Gastroesophageal sphincter (tissue), 3 donors: Measurements from ENCODE around the gene TSPAN4.

Experiments
- POLR2A ChIP-seq, 2 donors: fragments of 450-650 bp; IDR thresholded peaks; one replicate each; pipeline ENCODE4 v1.6.1; 2017; ENCODE audit warnings: antibody characterized with exemption in 2 of 2, mild to moderate bottlenecking in 2 of 2, moderate library complexity in 1 of 2
- POLR2AphosphoS5 ChIP-seq: sonication (generic); formaldehyde crosslinking; IDR thresholded peaks from one replicate; pipeline ENCODE4 v1.6.1; 2017; ENCODE audit warnings: antibody characterized with exemption
- TF ChIP-seq, protein P1 (sequence below), 4 experiments: fragments of 200-600 bp in 2 of 4; fragments of 450-650 bp in 2 of 4; sonication (generic) in 1 of 4; IDR thresholded peaks; one replicate each; pipeline ENCODE4 v1.5.1; 2017 to 2019; ENCODE audit warnings: antibody characterized with exemption in 4 of 4, mild to moderate bottlenecking in 2 of 4, moderate library complexity in 2 of 4

GRCh38 chr11:829847-830294 lies 12.8 kb upstream of the TSPAN4 start:
- no peak for TF ChIP-seq POLR2A (IDR thresholded peaks at IDR 0.05)
- TF ChIP-seq, protein P1, sequence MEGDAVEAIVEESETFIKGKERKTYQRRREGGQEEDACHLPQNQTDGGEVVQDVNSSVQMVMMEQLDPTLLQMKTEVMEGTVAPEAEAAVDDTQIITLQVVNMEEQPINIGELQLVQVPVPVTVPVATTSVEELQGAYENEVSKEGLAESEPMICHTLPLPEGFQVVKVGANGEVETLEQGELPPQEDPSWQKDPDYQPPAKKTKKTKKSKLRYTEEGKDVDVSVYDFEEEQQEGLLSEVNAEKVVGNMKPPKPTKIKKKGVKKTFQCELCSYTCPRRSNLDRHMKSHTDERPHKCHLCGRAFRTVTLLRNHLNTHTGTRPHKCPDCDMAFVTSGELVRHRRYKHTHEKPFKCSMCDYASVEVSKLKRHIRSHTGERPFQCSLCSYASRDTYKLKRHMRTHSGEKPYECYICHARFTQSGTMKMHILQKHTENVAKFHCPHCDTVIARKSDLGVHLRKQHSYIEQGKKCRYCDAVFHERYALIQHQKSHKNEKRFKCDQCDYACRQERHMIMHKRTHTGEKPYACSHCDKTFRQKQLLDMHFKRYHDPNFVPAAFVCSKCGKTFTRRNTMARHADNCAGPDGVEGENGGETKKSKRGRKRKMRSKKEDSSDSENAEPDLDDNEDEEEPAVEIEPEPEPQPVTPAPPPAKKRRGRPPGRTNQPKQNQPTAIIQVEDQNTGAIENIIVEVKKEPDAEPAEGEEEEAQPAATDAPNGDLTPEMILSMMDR (IDR thresholded peaks at IDR 0.05), result no peak
- no peak for TF ChIP-seq POLR2AphosphoS5
